WI38 (cell line): ENCODE measurements around the gene HPN.

Source experiments
- H3K4me3 ChIP-seq: 2 replicates; pipeline ENCODE4 v1.5.1; 2011; ENCODE audit warnings: low read depth, mild to moderate bottlenecking, control low read depth, low read length
- CTCF ChIP-seq: IDR thresholded peaks from 2 replicates; pipeline ENCODE4 v1.5.1; 2012; ENCODE audit warnings: low read depth, mild to moderate bottlenecking, control low read depth, low read length

The HPN gene

DNA sequence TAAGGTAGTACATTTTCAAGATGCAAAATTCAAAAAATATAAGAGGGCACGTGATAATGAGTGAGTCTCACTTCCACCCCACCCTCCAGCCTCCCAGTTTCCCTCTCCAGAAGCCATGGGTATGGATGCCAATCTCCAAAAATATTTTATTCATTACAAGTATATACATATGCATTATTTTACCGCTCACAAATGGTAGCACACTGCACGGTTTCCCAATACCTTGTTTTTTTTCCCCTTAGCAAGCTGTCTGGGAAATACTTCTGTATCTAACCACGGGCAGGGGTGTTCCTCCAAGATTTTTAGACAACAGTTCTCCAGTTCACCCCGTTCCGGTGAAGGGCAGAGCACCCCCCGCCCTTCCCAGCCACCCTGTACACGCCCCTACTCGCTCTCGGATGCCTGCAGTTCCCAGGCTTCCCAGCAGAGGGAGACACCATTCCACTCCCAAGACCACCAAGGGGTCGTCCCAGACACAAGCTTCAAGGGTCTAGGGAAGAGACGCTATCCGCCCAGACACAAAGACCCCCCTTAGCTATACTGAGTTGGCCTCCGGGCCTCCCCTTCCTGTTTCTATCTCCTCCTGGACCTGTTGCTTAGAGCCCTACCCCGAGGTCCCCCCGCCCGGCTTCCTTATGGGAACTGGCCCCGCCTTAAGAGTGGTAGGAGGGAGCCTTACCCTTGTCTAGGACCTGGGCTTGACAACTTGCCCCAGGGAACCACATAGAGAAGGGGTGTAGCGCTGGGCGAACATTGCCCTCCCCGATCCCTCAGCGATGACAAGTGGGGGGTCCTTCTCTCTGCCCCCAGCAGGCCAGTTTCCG lies 73.0 kb downstream of the HPN start:
- H3K4me3 ChIP-seq, result no peak overlapping the region
- TF ChIP-seq CTCF, result peak; percentile 99

DNA sequence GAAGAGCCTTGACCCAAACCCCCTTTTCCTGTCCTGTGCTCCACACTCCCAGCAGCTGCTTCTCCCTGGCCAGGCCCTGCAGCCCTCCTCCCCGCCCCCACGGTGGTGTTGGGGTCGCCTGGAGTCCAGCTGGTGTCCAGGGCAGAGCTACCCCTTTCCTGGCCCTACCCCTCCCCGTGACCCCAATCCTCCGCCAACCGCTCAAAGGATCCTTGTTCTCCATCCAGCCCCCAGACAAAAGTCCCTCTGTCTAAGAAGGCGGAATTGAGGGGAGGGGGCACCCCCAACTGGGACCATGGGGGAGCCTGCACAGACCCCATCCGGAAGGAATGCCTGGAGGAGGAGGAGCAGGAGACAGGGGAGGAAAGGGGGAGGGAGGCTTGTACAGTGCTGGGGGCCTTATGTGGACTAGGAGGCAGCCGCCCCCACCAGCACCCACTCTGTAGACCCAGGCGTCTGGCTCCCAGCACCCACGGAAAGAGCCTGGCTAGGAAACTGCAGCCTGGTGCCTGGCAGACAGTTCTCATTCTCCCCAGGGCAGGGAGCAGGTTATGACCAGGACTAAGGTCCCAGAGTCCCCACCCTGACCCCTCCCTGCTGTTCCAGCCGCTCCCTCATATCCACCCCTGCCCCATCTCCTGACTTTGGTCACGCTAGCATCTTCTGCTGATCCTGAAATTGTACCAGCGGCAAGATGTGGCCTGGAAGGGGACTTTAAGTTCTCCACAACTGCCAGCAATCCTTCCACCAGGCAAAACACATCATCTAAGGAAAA lies 73.8 kb downstream of the HPN start, which contains the start of gene FXYD3:
FXYD3 (plus strand) TSS at position 647 of the 775 bp plus-strand sequence. CDS start 3,554 bp downstream, outside the sequence.
- no peak for TF ChIP-seq CTCF
- H3K4me3 ChIP-seq, result no peak within 1 kb of the TSS
